ENCODE data around the gene MYRIP.

GRCh38 chr3:39812537-39812936 lies 3.1 kb downstream of the MYRIP start:
- TF ChIP-seq, protein P1, sequence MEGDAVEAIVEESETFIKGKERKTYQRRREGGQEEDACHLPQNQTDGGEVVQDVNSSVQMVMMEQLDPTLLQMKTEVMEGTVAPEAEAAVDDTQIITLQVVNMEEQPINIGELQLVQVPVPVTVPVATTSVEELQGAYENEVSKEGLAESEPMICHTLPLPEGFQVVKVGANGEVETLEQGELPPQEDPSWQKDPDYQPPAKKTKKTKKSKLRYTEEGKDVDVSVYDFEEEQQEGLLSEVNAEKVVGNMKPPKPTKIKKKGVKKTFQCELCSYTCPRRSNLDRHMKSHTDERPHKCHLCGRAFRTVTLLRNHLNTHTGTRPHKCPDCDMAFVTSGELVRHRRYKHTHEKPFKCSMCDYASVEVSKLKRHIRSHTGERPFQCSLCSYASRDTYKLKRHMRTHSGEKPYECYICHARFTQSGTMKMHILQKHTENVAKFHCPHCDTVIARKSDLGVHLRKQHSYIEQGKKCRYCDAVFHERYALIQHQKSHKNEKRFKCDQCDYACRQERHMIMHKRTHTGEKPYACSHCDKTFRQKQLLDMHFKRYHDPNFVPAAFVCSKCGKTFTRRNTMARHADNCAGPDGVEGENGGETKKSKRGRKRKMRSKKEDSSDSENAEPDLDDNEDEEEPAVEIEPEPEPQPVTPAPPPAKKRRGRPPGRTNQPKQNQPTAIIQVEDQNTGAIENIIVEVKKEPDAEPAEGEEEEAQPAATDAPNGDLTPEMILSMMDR (IDR thresholded peaks at IDR 0.05) = no peak
- no peak for TF ChIP-seq POLR2A (IDR thresholded peaks at IDR 0.05)

Measured in uterus (tissue), 2 donors.